GM21360 (cell line): ENCODE data around the gene MAPK1.
"Not testable (repeated sequence)": the region's sequence is repeated elsewhere in the genome, so short reads cannot be mapped to it uniquely, and the experiment has no call there.

Source experiments
- ATAC-seq: cut with Tn5 transposase; IDR thresholded peaks from one replicate; pipeline ENCODE4 v1.9.1; 2021; ENCODE audit warnings: mild to moderate bottlenecking, moderate library complexity; ENCODE audit not compliant: unreplicated experiment

MAPK1 gene

GRCh38 chr22:21793716-21794115 lies 73.7 kb downstream of the MAPK1 start:
- ATAC-seq = not testable (repeated sequence)

- ATAC-seq = peak; percentile 67
These were observed 75.5 kb downstream of the MAPK1 start for GRCh38 chr22:21791635-21792625.

- ATAC-seq = not testable (repeated sequence)
These were observed 76.4 kb downstream of the MAPK1 start for GRCh38 chr22:21790849-21791610.

- ATAC-seq = no peak
These were observed 77.1 kb downstream of the MAPK1 start for GRCh38 chr22:21790359-21790758.

GRCh38 chr22:21787565-21787964 lies 79.9 kb downstream of the MAPK1 start:
- ATAC-seq = not testable (repeated sequence)

- no peak for ATAC-seq
These were observed 87.2 kb downstream of the MAPK1 start for GRCh38 chr22:21780259-21780658.

- ATAC-seq = no peak
These were observed 88.0 kb downstream of the MAPK1 start for GRCh38 chr22:21779444-21779843.

- no peak for ATAC-seq
These were observed 88.6 kb downstream of the MAPK1 start for GRCh38 chr22:21778705-21779363.

- ATAC-seq = no peak
These were observed 95.8 kb downstream of the MAPK1 start for GRCh38 chr22:21771631-21771976.

GRCh38 chr22:21768435-21768834 lies 99.0 kb downstream of the MAPK1 start:
- no peak for ATAC-seq

GRCh38 chr22:21766691-21767462 lies 100.6 kb downstream of the MAPK1 start:
- no peak for ATAC-seq

- no peak for ATAC-seq
These were observed 101.4 kb downstream of the MAPK1 start for GRCh38 chr22:21765909-21766529.

- no peak for ATAC-seq
These were observed 103.2 kb downstream of the MAPK1 start for GRCh38 chr22:21764038-21764804.

GRCh38 chr22:21762712-21763581 lies 104.5 kb downstream of the MAPK1 start:
- ATAC-seq = no peak

- ATAC-seq = no peak
These were observed 105.3 kb downstream of the MAPK1 start for GRCh38 chr22:21761994-21762680.

- ATAC-seq = no peak
These were observed 106.4 kb downstream of the MAPK1 start for GRCh38 chr22:21761086-21761485.

- no peak for ATAC-seq
These were observed 106.8 kb downstream of the MAPK1 start for GRCh38 chr22:21760640-21761039.
